ENCODE measurements around the gene STS.

The STS gene

DNA sequence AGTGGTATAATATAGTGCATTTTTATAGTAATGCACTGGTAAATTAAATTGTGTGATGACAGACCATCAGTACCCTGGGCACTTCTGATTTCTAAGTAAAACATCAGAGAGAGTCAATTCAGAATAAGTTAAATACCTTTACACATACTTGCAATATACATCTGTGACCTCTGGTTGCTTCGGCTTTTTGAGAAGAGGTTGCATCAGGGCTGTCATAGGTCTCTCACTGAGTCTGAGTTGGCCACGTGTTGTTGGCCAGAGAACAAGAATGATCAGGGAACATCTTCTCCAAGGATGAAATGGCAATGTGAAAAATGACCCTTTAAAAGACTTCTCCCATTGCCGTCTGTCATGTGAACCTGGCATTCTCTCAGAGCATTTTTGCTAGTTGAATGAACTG, 37.3 kb downstream of the STS start:
- no peak for DNase-seq

- no peak for DNase-seq
These were observed 41.2 kb downstream of the STS start for GRCh38 chrX:7188672-7189071.

DNA sequence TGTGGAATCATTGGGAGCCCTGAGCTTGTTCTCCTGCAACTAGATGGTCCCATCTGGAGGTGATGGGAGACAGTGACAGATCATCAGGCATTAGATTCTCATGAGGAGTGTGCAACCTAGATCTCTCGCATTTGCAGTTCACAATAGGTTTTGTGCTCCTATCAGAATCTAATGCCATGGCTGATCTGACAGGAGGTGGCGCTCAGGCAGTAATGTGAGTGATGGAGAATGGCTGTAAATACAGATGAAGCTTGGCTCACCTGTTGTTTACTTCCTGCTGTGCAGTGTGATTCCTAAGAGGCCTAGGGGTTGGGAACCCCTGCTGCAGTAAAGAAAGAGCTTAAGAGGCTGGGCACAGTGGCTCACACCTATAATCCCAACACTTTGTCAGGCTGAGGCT, 42.6 kb downstream of the STS start:
- no peak for DNase-seq

- DNase-seq, result no peak
These were observed 44.2 kb downstream of the STS start for GRCh38 chrX:7191681-7192110.

GRCh38 chrX:7192871-7193270, 45.4 kb downstream of the STS start:
- no peak for DNase-seq

DNA sequence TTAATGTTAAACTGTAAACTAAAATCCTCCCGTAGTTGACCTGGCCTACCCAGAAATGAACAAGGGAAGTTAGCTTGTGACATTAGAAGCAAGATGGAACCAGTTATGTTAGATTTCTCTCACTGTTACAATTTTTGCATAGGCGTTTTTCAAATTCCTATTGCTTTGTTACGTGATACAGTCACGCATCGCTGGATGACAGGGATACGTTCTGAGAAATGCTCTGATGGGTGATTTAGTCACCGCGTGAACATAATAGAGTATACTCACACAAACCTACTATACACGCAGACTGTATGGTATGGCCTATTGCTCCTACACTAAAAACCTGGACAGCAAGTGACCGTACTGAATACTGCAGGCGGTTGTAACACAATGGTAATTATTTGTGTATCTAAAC, 47.1 kb downstream of the STS start:
- DNase-seq, result no peak
